Lung (tissue), 12 donors: ENCODE measurements around the gene BCO1. TPM values are rescaled to one million over a fixed set of nuclear protein-coding genes. Genes with fewer than 3 reads are reported as not detected.

ENCODE experiments used
- ATAC-seq: fragments of 200-7000 bp; cut with Tn5 transposase; one replicate; pipeline ENCODE4 v1.9.1; 2020; ENCODE audit warnings: moderate number of reproducible peaks; ENCODE audit not compliant: insufficient read depth, low FRiP score
- DNase-seq, 3 donors: peaks; one replicate each; pipeline ENCODE4 v3.0.0-alpha.2; 2013 to 2017
- H3K27ac ChIP-seq, 2 donors: one replicate each; pipeline ENCODE4 v1.5.1; 2013; ENCODE audit warnings: mild to moderate bottlenecking in 2 of 2, moderate library complexity in 2 of 2, control low read depth in 1 of 2, inconsistent platforms in 1 of 2, low read depth in 1 of 2, low read length in 1 of 2
- H3K27me3 ChIP-seq, 3 donors: one replicate each; pipeline ENCODE4 v1.5.1; 2013; ENCODE audit warnings: low read length in 2 of 3; ENCODE audit not compliant: control insufficient read depth in 3 of 3, insufficient read depth in 3 of 3
- H3K36me3 ChIP-seq, 4 donors: one replicate each; pipeline ENCODE4 v1.5.1; 2013; ENCODE audit warnings: low read length in 4 of 4, mild to moderate bottlenecking in 1 of 4, moderate library complexity in 1 of 4; ENCODE audit not compliant: control insufficient read depth in 4 of 4, insufficient read depth in 4 of 4
- H3K4me1 ChIP-seq, 5 donors: one replicate each; pipeline ENCODE4 v1.5.1; 2013; ENCODE audit warnings: low read length in 5 of 5, mild to moderate bottlenecking in 2 of 5, moderate library complexity in 1 of 5; ENCODE audit not compliant: control insufficient read depth in 5 of 5, insufficient read depth in 5 of 5
- H3K4me3 ChIP-seq: one replicate; pipeline ENCODE4 v1.5.1; 2013; ENCODE audit warnings: mild to moderate bottlenecking, control low read depth, moderate library complexity
- H3K9ac ChIP-seq, 2 donors: one replicate each; pipeline ENCODE4 v1.5.1; 2013; ENCODE audit warnings: low read length in 2 of 2, control low read depth in 1 of 2; ENCODE audit not compliant: insufficient read depth in 1 of 2
- H3K9me3 ChIP-seq, 4 donors: one replicate each; pipeline ENCODE4 v1.5.1; 2013; ENCODE audit warnings: low read length in 3 of 4, mild to moderate bottlenecking in 1 of 4, moderate library complexity in 1 of 4; ENCODE audit not compliant: control insufficient read depth in 4 of 4, insufficient read depth in 3 of 4
- CTCF ChIP-seq: IDR thresholded peaks from 2 replicates; pipeline ENCODE4 v1.5.1; 2012; ENCODE audit warnings: mild to moderate bottlenecking; ENCODE audit errors: control extremely low read depth, extremely low read depth
- WGBS, 2 donors: extraction: QIAGEN DNeasy Blood & Tissue Kit; methylation state at CpG; one replicate each; pipeline ENCODE4 v1.1.7; 2013; 5-methylcytosine and 5-hydroxymethylcytosine counted together
- polyA plus RNA-seq, 2 donors: library from polyadenylated mRNA; stranded (reverse); fragments of 200-250 nt; gene quantifications; one replicate each; pipeline ENCODE4 v1.2.1, GENCODE V29; 2013
- total RNA-seq, 2 donors: library from RNA; depleted of rRNA in 1 of 2; stranded (reverse); fragments of >200 nt in 1 of 2; gene quantifications; one replicate each; pipeline ENCODE4 v1.2.1, GENCODE V29; 2014 to 2021
- donor health status: control.
- donor health status: control.
- donor health status: Bipolar disorder and iron deficiency.
- donor health status: healthy.
- donor health status: DM: yes; HTN: yes; CAD: no.

BCO1 gene
- total and polyA plus RNA-seq, 4 donors = 0.06 to 0.77 (median 0.23) TPM

DNA sequence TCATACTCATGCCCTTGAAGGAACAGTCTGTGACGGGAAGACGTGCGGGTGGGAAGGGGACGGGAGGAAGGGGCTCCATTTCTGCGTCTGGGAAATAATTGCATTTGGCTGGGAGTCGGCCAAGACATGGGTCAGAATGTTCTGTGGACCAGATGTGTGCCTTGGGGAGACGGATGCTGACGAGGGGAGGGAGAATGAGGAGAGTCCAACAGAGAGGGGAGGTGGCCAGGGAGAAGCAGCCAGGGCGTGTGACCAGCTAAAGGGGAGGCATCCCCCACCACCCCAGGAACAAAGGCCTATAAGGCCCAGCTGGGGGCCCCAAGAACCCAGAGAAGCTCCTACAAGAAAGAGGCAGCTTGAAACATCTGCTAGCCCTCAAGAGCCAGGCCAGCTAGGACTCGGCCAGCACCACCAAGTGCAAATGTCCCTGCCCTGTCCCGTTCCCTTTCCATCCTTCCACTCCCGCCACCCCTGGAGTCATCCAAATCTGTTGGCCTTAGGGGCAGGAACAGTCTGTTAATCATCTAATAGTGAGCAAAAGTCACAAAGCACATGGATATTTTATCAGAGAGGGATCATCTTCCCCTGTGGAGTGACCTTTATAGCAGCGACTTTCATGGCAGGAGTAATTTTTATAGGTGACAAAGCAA lies 42.5 kb upstream of the BCO1 start:
- TF ChIP-seq CTCF = no peak
- ATAC-seq (no peak), DNase-seq (no peak)
- H3K27me3 ChIP-seq = no peaks in the 10 kb centered on the region
- H3K4me1 ChIP-seq = peaks cover 0 to 4% (median 0%) of the 10 kb centered on the region in 5 donors
- H3K9me3 ChIP-seq = no peaks in the 10 kb centered on the region
- H3K4me3 ChIP-seq = no peak overlapping the region
- H3K9ac ChIP-seq = no peak overlapping the region
- no peaks in the 10 kb centered on the region for H3K36me3 ChIP-seq
- no peak overlapping the region for H3K27ac ChIP-seq
- WGBS, 2 donors = 75 to 89% methylated on average over 13 of the region's 13 CpGs

DNA sequence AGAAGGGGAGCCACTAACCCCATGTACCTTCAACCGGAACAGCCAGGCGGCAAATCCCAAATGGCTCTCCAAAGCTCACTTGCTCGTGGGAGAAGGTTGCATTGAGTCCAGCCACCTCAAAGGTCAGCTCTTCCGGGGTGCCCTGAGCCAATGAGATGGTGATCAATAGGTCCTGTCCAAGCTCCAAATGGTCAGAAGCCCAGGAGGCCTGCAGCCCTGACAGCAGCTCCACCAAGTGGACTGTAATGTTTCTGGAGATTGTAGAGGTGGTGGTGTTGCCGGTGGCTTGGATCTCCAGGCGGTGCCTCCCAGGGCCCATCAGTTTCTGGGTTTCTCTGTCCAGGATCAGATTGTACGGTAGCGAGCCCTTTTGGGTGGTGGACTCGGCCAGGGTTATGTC lies 39.9 kb upstream of the BCO1 start:
- no peak overlapping the region for H3K9ac ChIP-seq
- H3K27ac ChIP-seq = no peak overlapping the region
- no peak for ATAC-seq
- no peaks in the 10 kb centered on the region for H3K36me3 ChIP-seq
- DNase-seq = no peak
- TF ChIP-seq CTCF = no peak
- H3K27me3 ChIP-seq = no peaks in the 10 kb centered on the region
- H3K4me1 ChIP-seq = peaks cover 0 to 4% (median 0%) of the 10 kb centered on the region in 5 donors
- H3K9me3 ChIP-seq = no peaks in the 10 kb centered on the region
- WGBS, 2 donors = 67 to 76% methylated on average over 9 of the region's 9 CpGs
- H3K4me3 ChIP-seq = no peak overlapping the region

GRCh38 chr16:81201267-81201666 lies 37.2 kb upstream of the BCO1 start:
- TF ChIP-seq CTCF = no peak
- DNase-seq (no peak), ATAC-seq (no peak)
- H3K27ac ChIP-seq = no peak overlapping the region
- H3K4me3 ChIP-seq = no peak overlapping the region
- no peaks in the 10 kb centered on the region for H3K27me3 ChIP-seq
- H3K9me3 ChIP-seq = no peaks in the 10 kb centered on the region
- WGBS, 2 donors = 75 to 88% methylated on average over 4 of the region's 4 CpGs
- no peaks in the 10 kb centered on the region for H3K36me3 ChIP-seq
- no peaks in the 10 kb centered on the region for H3K4me1 ChIP-seq
- no peak overlapping the region for H3K9ac ChIP-seq
